HL-60/S4 treated with phorbol 12-myristate 13-acetate at 8.2 ng/mL for 4 days and 3 days (cell line): Measurements from ENCODE around the gene KRT77.
"Not testable (repeated sequence)": the region's sequence is repeated elsewhere in the genome, so short reads cannot be mapped to it uniquely, and the experiment has no call there.

Experiments
- in situ Hi-C: fragments of 300-500 bp; cut with MboI; formaldehyde crosslinking; loops from 2 replicates; pipeline ENCODE4 v1.15.0; 2022; ENCODE audit warnings: low sequenced_read_pairs

The KRT77 gene

GRCh38 chr12:52703424-52703823 lies at the start of gene KRT77:
TSS of gene KRT77 (minus strand) at chr12:52703524. CDS start at chr12:52703434, 90 bp downstream.
- in situ Hi-C loops = no loop called here

DNA sequence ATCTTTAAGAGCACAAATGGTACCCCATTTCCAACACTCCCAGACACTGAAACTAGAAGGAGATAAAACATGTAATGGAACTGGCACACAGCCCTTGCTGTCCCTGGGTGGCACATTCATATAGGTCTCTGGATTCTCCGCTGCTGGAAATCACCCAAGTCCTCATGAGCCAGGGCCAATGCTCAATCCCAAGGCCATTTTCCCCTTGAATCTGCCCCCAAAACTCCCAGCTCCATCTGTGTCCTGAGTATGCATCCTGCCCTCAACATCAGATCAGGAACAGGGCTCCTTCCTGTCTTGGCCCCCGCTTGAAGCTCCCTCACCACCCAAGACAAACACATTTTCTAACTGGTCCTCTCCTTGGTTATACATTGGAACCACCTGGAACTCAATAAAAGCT lies 49.2 kb upstream of the KRT77 start:
- in situ Hi-C loops = no loop called here

GRCh38 chr12:52751795-52752194 lies 48.5 kb upstream of the KRT77 start:
- in situ Hi-C loops = no loop called here

- in situ Hi-C loops = not testable (repeated sequence)
Observed at GRCh38 chr12:52750532-52750931, 47.2 kb upstream of the KRT77 start.

GRCh38 chr12:52749827-52750226 lies 46.5 kb upstream of the KRT77 start:
- in situ Hi-C loops = no loop called here

DNA sequence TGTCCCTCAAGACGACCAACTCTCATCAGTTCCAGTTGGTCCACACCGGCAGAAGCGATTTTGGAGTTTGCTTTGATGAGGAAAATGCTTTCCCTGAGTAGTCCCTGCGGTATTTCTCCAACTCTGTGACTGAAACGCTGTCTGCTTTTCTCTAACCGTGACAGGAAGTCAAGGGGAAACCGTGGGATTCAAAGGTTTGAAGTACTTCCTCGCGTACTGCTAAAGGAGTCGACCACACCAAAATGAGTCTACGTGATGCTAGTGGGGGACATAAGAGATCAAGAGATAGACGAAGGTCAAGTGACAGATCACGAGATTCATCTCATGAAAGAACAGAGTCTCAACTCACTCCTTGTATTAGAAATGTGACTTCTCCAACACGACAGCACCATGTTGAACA lies 45.3 kb upstream of the KRT77 start:
- in situ Hi-C loops = no loop called here

- in situ Hi-C loops = no loop called here
Observed at GRCh38 chr12:52745554-52745953, 42.2 kb upstream of the KRT77 start.

DNA sequence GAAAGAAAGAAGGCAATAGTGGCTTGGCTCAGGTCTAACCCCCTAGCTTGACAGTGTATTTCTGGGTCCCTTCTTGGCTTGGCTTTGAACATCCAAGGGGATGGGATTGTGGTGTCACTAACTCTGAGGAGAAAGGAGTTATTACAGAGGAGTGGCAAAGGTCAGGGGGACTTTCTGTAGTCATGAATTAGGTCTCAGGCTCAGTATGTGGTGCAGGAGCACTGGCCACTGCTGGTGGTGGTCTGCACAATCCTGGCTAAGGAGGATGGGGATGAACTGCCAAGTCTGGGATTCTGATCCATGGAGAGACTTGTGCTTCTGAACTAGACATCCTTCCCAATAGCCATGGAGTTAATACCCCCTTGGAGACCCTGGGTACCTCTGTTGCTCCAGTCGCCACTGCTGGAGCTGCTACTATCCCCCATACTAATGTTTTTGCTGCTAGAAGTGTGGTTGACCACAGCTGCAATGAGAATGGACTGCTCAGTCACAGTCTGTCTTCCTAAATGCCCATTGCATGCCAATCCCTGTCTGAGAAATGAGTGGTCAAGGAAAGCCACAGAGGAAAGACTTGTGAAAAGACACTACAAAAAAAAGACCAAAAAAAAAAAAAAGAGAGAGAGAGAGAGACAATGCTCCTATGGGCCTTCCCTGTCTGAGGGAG lies 41.3 kb upstream of the KRT77 start:
- in situ Hi-C loops = no loop called here

GRCh38 chr12:52742822-52743457 lies 39.6 kb upstream of the KRT77 start:
- in situ Hi-C loops = no loop called here

GRCh38 chr12:52742196-52742580 lies 38.9 kb upstream of the KRT77 start:
- in situ Hi-C loops = no loop called here

GRCh38 chr12:52741375-52742195 lies 38.3 kb upstream of the KRT77 start:
- in situ Hi-C loops = no loop called here

DNA sequence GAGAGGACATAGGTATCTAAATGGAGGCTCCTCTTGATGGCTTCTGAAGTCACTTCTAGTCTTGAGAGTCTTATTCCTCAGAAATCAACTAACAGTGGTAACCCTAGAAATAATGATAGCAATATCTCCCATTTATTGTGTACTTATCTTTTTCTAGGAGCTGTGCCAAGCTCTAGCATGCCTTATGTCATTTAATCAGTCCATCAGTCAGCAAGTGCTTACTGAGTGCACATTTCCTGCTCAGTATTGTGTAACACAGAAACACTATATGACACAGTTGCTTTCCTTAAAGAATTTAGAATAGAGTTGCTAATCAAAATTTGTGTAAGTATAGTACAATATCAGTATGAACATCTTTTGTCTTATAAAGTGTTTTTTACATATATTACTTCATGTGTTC lies 37.3 kb upstream of the KRT77 start:
- in situ Hi-C loops = no loop called here

- in situ Hi-C loops = no loop called here
Observed at GRCh38 chr12:52739963-52740362, 36.6 kb upstream of the KRT77 start.

GRCh38 chr12:52735816-52736632 lies 32.7 kb upstream of the KRT77 start:
- in situ Hi-C loops = no loop called here

DNA sequence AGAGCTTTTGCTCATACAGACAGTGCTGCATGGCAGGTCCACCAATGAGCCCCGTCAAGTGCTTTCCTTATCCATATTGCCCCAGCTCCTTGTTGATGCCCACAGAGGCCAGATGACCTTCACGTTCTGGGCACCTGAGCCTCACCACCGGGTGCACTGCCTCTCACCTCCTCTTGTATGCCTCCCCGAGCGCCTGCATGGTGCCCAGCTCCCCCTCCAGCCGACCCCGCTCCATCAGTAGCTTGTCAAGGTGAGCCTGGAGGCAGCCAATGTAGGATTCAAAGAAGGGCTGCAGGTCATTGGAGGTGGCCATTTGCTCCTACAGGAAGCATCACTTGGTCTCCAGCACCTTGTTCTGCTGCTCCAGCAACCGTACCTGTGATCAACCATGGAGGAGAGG lies 31.8 kb upstream of the KRT77 start:
- in situ Hi-C loops = no loop called here

DNA sequence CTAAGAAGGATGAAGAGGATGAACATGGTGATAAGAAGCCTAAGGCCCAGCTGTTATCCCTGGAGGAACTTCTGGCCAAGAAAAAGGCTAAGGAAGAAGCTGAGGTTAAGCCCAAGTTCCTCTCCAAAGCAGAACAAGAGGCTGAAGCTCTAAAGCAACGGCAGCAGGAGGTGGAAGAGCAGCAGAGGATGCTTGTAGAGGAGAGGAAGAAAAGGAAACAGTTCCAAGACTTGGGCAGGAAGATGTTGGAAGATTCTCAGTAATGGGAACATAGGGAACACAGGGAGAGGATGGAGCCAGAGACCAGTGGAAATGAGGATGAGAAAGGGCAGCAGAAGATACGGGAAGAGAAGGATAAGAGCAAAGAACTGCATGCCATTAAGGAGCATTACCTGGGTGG lies 27.5 kb upstream of the KRT77 start:
- in situ Hi-C loops = no loop called here

DNA sequence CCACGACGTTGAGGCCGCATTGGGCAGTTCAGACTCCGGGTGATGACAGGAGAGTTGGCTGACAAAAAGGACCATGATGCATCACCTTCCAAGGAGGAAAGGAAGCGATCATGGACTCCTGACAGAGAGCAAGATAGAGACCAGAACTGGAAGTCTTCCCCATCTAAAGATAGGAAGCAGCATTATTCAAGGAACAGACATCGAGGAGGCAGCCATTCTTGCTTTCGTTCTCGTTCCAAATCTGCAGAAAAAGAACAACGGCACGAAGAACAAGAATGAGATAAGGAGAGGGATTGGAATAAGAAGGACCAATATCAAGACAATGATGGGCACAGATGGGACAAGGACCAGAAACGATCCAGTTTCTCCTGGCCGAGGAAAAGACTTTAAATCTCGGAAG lies 27.1 kb upstream of the KRT77 start:
- in situ Hi-C loops = no loop called here

DNA sequence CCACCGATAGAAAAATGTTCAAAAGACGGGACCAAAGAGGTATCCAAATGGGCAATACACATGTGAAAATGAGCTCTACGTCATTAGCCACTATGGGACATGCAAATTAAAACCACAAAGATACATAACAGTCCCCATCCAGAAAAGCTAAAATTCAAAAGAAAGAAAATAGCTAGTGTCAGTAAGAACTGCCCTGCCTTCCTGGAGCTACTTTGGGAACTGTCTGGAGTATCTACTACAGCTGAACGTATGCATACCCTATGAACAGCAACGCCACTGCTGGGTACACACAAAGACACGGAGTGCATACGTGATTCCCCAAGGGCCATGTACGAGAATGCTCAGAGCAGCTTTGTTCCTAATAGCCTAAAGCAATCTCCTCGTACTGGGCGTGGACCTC lies 25.8 kb upstream of the KRT77 start:
- in situ Hi-C loops = no loop called here

DNA sequence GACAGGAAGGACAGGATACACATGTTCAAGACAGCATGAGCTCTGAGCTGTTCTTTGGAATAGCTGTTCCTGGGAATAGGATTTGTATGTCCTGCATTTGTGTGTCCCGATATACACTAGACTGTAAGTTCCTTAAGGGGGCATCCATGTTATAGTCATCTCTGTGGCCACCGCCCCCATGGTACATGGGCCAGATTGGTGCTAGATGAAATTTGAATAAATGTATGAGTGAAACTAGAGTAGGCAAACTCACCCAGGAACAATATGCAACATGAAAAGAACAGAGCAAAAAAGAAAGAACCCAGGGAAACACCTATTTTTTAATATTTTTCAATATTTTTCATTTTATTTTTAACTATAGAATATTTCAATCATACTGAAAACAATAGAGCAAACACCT lies 25.1 kb upstream of the KRT77 start:
- in situ Hi-C loops = no loop called here

- in situ Hi-C loops = no loop called here
Observed at GRCh38 chr12:52727037-52727436, 23.7 kb upstream of the KRT77 start.

DNA sequence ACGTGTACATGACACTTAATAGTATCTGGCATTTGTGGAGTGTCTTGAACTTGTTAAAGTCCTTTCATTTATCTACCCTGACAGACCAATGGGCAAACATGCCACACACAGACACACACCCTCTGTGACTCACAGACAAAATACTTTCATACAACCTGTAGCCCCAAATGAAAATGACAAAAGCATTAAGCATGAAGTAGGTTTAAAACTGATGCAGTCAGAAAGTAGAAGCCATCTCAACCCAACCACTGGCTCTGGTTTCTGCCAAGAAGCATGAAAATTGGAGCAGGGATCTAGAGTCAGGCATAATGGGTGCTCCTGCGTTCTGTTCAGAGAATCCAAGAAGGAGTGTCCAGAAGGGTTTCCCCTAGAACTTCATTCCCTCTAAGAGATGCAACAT lies 23.1 kb upstream of the KRT77 start:
- in situ Hi-C loops = no loop called here
